Choroid plexus epithelial cell (primary cell): ENCODE data around the gene OR52N5.

Experiments
- DNase-seq: peaks from one replicate; pipeline ENCODE4 v3.0.0-alpha.2; 2010; ENCODE audit warnings: low read depth
- H3K4me3 ChIP-seq: 2 replicates; pipeline ENCODE4 v1.5.1; 2011; ENCODE audit warnings: low read depth, mild to moderate bottlenecking, control low read depth, low read length, moderate library complexity
- TF ChIP-seq, protein P1 (sequence below): conservative IDR thresholded peaks from 2 replicates; pipeline ENCODE4 v1.5.1; 2011; ENCODE audit warnings: low read depth, mild to moderate bottlenecking, control low read depth, inconsistent platforms, low read length, moderate library complexity

Gene OR52N5

DNA sequence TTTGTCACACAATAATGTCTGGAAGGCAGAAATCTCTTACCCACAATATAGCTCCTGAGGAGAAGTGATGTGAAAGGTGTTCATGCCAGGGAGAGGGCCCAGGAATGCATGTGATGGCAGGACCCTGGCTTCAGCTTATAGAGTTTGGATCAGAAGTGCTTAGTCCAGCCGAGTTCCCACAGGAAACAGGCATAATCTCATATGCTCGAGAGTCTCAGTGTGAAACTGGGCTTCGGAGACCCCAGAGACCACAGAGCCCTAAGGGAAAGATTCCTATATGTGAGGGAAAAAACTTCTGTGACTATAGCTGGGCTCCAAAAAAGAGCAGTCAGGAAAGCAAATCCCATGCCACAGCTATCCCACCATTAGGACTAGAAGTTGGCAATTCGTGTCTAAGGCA lies at the start of gene OR52N5:
TSS of gene OR52N5 (minus strand) at position 101 of the 400 bp plus-strand sequence. CDS start 4,721 bp downstream, outside the sequence.
- H3K4me3 ChIP-seq, result no peak within 1 kb of the TSS
- DNase-seq, result no peak
- TF ChIP-seq, protein P1, sequence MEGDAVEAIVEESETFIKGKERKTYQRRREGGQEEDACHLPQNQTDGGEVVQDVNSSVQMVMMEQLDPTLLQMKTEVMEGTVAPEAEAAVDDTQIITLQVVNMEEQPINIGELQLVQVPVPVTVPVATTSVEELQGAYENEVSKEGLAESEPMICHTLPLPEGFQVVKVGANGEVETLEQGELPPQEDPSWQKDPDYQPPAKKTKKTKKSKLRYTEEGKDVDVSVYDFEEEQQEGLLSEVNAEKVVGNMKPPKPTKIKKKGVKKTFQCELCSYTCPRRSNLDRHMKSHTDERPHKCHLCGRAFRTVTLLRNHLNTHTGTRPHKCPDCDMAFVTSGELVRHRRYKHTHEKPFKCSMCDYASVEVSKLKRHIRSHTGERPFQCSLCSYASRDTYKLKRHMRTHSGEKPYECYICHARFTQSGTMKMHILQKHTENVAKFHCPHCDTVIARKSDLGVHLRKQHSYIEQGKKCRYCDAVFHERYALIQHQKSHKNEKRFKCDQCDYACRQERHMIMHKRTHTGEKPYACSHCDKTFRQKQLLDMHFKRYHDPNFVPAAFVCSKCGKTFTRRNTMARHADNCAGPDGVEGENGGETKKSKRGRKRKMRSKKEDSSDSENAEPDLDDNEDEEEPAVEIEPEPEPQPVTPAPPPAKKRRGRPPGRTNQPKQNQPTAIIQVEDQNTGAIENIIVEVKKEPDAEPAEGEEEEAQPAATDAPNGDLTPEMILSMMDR, result no peak

GRCh38 chr11:5831196-5831829 lies 48.2 kb upstream of the OR52N5 start:
- TF ChIP-seq, protein P1, result no peak
- no peak for DNase-seq
- no peak overlapping the region for H3K4me3 ChIP-seq

- H3K4me3 ChIP-seq, result no peak overlapping the region
- peak; percentile 5 for DNase-seq
- TF ChIP-seq, protein P1, result no peak
These were observed 35.2 kb upstream of the OR52N5 start for GRCh38 chr11:5818245-5818886.

GRCh38 chr11:5815534-5815933 lies 32.4 kb upstream of the OR52N5 start:
- TF ChIP-seq, protein P1, result no peak
- DNase-seq, result no peak
- H3K4me3 ChIP-seq, result no peak overlapping the region

DNA sequence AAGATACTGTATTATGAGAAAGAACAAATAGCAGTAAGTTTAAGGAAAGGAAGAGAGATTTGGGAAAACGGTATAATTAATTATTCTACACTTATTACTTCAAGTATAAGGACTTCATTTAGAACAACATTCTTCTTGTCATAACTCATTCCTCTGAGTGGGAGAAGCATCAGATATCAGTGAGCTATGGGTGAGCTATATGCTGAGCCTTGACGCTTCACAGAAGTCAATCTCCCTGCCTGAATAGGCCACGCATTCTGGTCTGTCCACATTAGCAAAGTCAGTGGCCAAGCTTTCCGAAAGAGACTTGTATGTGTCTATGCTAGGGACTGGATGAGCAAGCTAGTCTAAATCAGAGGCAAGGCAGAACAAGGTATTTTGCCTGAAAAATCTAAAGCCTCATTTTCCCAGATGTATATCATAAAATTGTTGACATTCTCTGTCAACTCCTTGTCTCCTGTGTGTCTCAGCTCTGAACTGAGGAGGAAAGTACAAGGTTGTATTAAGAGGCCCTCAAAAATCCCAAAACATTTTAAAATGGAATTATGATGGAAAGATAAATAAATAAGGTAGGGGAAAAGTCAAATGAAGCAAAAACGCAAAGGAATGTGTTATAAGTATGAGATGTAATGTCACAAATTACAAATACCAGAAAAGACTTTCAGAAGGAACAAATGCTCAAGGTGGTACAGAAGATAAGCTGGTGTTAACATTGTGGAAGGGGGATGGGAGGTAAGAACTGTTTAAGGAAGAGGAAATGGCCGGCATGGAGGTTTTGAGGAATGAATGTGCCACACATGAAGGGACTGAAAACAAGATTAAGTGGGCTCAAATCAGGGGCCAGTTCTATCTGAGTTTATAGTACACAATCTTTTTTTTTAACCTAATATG lies 27.0 kb upstream of the OR52N5 start:
- TF ChIP-seq, protein P1, result no peak
- H3K4me3 ChIP-seq, result no peak overlapping the region
- no peak for DNase-seq

DNA sequence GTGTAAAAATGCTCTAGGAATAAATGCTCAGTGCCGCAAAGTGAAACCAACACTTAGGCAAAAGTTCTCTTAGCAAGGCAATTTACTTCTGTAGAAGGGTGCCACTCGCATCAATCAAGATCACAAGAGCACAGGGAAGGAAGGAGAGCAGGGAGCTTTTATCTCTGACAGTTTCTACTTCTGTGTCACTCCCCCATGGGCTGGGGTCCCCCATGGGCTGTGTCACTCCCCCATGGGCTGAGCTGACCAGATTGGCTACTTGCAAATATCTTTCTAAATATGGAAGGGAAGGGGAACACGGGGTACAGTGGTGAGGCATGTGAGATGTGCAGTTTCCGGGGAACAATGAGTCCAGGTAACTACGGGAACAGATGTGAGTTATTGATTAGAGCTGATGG lies 26.0 kb upstream of the OR52N5 start:
- TF ChIP-seq, protein P1, result no peak
- peak overlapping the region; percentile 55 for H3K4me3 ChIP-seq
- peak; percentile 8 for DNase-seq
